ENCODE data around the gene VGLL3. TPM values are rescaled to one million over a fixed set of nuclear protein-coding genes. Genes with fewer than 3 reads are reported as not detected.

The VGLL3 gene
- total and polyA plus RNA-seq, 9 donors, result 12.5 to 35.4 (median 23.0) TPM

Other genes with a start within 250 kb of the VGLL3 start
- 16.0 TPM for gene CHMP2B, start 236.2 kb upstream of the VGLL3 start, total RNA-seq
- gene CHMP2B, start 236.2 kb upstream of the VGLL3 start, polyA plus RNA-seq (ENCODE audit: insufficient read depth in 1 of 8, insufficient read length in 8 of 8, low replicate concordance in 1 of 8), result 10 to 100 TPM; 22.1 to 32.4 (median 25.5) TPM